ENCODE results near the gene TMED8. TPM values are rescaled to one million over a fixed set of nuclear protein-coding genes. Genes with fewer than 3 reads are reported as not detected.
A peak's percentile ranks its signal among the peaks of the same experiment; 100 is the strongest.

Gene TMED8
- total RNA-seq = 14.1 to 14.4 TPM (median 14.4 TPM) in 3 replicates

GRCh38 chr14:77376771-77377501 is at the start of gene TMED8, which contains the start of gene SAMD15:
Gene TMED8, minus strand, starts transcription at chr14:77377094. Its CDS starts 41 bp downstream, at chr14:77377053.
Gene SAMD15, plus strand, starts transcription at chr14:77377379. Its CDS starts 40 bp downstream, at chr14:77377419.
- peak within 1 kb of the TSS; percentile 94 for H3K27ac Mint-ChIP-seq
- no peak for TF ChIP-seq CTCF (IDR thresholded peaks at IDR 0.05; ENCODE audit: unreplicated experiment)
- peak; percentile 75 to 87 for DNase-seq (ENCODE audit: low spot score in 2 of 2, unreplicated experiment in 2 of 2)
- H3K4me1 Mint-ChIP-seq = peaks cover 37% of the 10 kb centered on the region
- peak within 1 kb of the TSS; percentile 87 for H3K4me3 Mint-ChIP-seq
- H3K36me3 Mint-ChIP-seq = no peaks in the 10 kb centered on the region
- no peaks in the 10 kb centered on the region for H3K9me3 Mint-ChIP-seq
- H3K27me3 Mint-ChIP-seq (ENCODE audit: low read depth) = no peaks in the 10 kb centered on the region

- H3K9me3 Mint-ChIP-seq = no peaks in the 10 kb centered on the region
- TF ChIP-seq CTCF (IDR thresholded peaks at IDR 0.05; ENCODE audit: unreplicated experiment) = no peak
- H3K36me3 Mint-ChIP-seq = peaks cover 79% of the 10 kb centered on the region
- DNase-seq (ENCODE audit: low spot score in 2 of 2, unreplicated experiment in 2 of 2) = no peak
- H3K4me3 Mint-ChIP-seq = no peak overlapping the region
- H3K27ac Mint-ChIP-seq = no peak overlapping the region
- H3K4me1 Mint-ChIP-seq = no peaks in the 10 kb centered on the region
- no peaks in the 10 kb centered on the region for H3K27me3 Mint-ChIP-seq (ENCODE audit: low read depth)
Observed at GRCh38 chr14:77426396-77426795, 49.5 kb upstream of the TMED8 start.

GRCh38 chr14:77424862-77425261 is 48.0 kb upstream of the TMED8 start:
- TF ChIP-seq CTCF (IDR thresholded peaks at IDR 0.05; ENCODE audit: unreplicated experiment) = no peak
- peaks cover 9% of the 10 kb centered on the region for H3K9me3 Mint-ChIP-seq
- H3K4me3 Mint-ChIP-seq = no peak overlapping the region
- no peaks in the 10 kb centered on the region for H3K4me1 Mint-ChIP-seq
- H3K27me3 Mint-ChIP-seq (ENCODE audit: low read depth) = no peaks in the 10 kb centered on the region
- H3K36me3 Mint-ChIP-seq = peaks cover 82% of the 10 kb centered on the region
- no peak overlapping the region for H3K27ac Mint-ChIP-seq
- DNase-seq (ENCODE audit: low spot score in 2 of 2, unreplicated experiment in 2 of 2) = no peak

GRCh38 chr14:77423423-77423822 is 46.5 kb upstream of the TMED8 start, which contains the start of gene NOXRED1:
Gene NOXRED1, minus strand, starts transcription at chr14:77423523. Its CDS starts 634 bp downstream, at chr14:77422889.
- TF ChIP-seq CTCF (IDR thresholded peaks at IDR 0.05; ENCODE audit: unreplicated experiment) = no peak

GRCh38 chr14:77421201-77421600 is 44.3 kb upstream of the TMED8 start:
- no peaks in the 10 kb centered on the region for H3K4me1 Mint-ChIP-seq
- no peak overlapping the region for H3K4me3 Mint-ChIP-seq
- H3K9me3 Mint-ChIP-seq = peaks cover 28% of the 10 kb centered on the region
- H3K27ac Mint-ChIP-seq = no peak overlapping the region
- peaks cover 58% of the 10 kb centered on the region for H3K36me3 Mint-ChIP-seq
- no peak for TF ChIP-seq CTCF (IDR thresholded peaks at IDR 0.05; ENCODE audit: unreplicated experiment)
- no peak for DNase-seq (ENCODE audit: low spot score in 2 of 2, unreplicated experiment in 2 of 2)
- H3K27me3 Mint-ChIP-seq (ENCODE audit: low read depth) = no peaks in the 10 kb centered on the region

More at GRCh38 chr14:77423423-77423822, 46.5 kb upstream of the TMED8 start, which contains the start of gene NOXRED1:
- Mint-ChIP-seq H3K4me3 (no peak within 1 kb of the TSS), H3K9me3 (peaks cover 17% of the 10 kb centered on the region), H3K4me1 (no peaks in the 10 kb centered on the region), H3K27me3 (ENCODE audit: low read depth) (no peaks in the 10 kb centered on the region), H3K27ac (no peak within 1 kb of the TSS), H3K36me3 (peaks cover 76% of the 10 kb centered on the region)
- no peak for DNase-seq (ENCODE audit: low spot score in 2 of 2, unreplicated experiment in 2 of 2)

Data from mesothelial cell of epicardium (in vitro differentiated cells).